HG03565 (cell line): Measurements from ENCODE around the gene ZNF837.
"Not testable (repeated sequence)": the region's sequence is repeated elsewhere in the genome, so short reads cannot be mapped to it uniquely, and the experiment has no call there.

Source experiments
- ATAC-seq: cut with Tn5 transposase; IDR thresholded peaks from one replicate; pipeline ENCODE4 v1.9.1; 2021; ENCODE audit warnings: mild to moderate bottlenecking, moderate library complexity; ENCODE audit not compliant: unreplicated experiment

The ZNF837 gene

GRCh38 chr19:58396691-58397532, 16.1 kb upstream of the ZNF837 start:
- no peak for ATAC-seq

GRCh38 chr19:58395979-58396627, 15.3 kb upstream of the ZNF837 start:
- no peak for ATAC-seq

- ATAC-seq: no peak
Observed at GRCh38 chr19:58395220-58395978, 14.6 kb upstream of the ZNF837 start, which contains the start of gene RNF225. Gene RNF225 (plus strand): TSS chr19:58395656. CDS start chr19:58396090, 434 bp downstream.

GRCh38 chr19:58394821-58395219, 14.0 kb upstream of the ZNF837 start:
- ATAC-seq: no peak

GRCh38 chr19:58393725-58394033, 12.8 kb upstream of the ZNF837 start:
- ATAC-seq: no peak

- ATAC-seq: no peak
Observed at GRCh38 chr19:58392945-58393724, 12.3 kb upstream of the ZNF837 start.

- ATAC-seq: no peak
Observed at GRCh38 chr19:58388175-58388526, 7.3 kb upstream of the ZNF837 start.

GRCh38 chr19:58387338-58388174, 6.7 kb upstream of the ZNF837 start:
- ATAC-seq: no peak

- ATAC-seq: peak; percentile 76
Observed at GRCh38 chr19:58386576-58387337, 5.9 kb upstream of the ZNF837 start, which contains the start of gene RPS5. Gene RPS5 (plus strand): TSS chr19:58387269. CDS start chr19:58388138, 869 bp downstream.

GRCh38 chr19:58385891-58386575, 5.2 kb upstream of the ZNF837 start:
- ATAC-seq: no peak

GRCh38 chr19:58385313-58385890, 4.6 kb upstream of the ZNF837 start:
- no peak for ATAC-seq

GRCh38 chr19:58382997-58383603, 2.3 kb upstream of the ZNF837 start:
- ATAC-seq: no peak

GRCh38 chr19:58381460-58382212, 806 bp upstream of the ZNF837 start:
- ATAC-seq: no peak

- no peak for ATAC-seq
Observed at GRCh38 chr19:58380037-58380661, 681 bp downstream of the ZNF837 start.

- no peak for ATAC-seq
Observed at GRCh38 chr19:58379246-58379645, 1.6 kb downstream of the ZNF837 start.

- not testable (repeated sequence) for ATAC-seq
Observed at GRCh38 chr19:58376724-58377123, 4.1 kb downstream of the ZNF837 start.

- no peak for ATAC-seq
Observed at GRCh38 chr19:58374200-58374599, 6.6 kb downstream of the ZNF837 start.
